ENCODE measurements around the gene KCNJ10.

DNA sequence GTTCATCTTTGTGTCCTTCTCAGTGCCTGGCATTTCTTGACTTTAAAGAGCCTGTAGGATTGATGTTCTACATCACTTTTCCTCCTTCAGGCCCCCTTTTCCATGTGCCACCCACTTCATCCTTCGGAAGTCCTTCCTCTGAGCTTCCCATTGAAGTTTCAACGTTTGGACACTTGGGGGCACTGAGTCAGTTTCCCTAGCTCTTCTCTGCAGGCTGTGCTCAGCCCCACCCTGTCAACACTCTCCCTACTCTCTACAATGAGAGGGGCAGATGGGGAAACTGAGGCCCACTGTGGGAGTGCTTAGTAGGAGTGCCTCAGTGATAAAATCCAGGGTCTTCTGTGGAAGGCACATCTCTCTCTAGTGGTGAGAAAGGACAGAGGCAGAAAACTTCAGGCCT is 11.9 kb downstream of the KCNJ10 start:
- TF ChIP-seq, protein P1, sequence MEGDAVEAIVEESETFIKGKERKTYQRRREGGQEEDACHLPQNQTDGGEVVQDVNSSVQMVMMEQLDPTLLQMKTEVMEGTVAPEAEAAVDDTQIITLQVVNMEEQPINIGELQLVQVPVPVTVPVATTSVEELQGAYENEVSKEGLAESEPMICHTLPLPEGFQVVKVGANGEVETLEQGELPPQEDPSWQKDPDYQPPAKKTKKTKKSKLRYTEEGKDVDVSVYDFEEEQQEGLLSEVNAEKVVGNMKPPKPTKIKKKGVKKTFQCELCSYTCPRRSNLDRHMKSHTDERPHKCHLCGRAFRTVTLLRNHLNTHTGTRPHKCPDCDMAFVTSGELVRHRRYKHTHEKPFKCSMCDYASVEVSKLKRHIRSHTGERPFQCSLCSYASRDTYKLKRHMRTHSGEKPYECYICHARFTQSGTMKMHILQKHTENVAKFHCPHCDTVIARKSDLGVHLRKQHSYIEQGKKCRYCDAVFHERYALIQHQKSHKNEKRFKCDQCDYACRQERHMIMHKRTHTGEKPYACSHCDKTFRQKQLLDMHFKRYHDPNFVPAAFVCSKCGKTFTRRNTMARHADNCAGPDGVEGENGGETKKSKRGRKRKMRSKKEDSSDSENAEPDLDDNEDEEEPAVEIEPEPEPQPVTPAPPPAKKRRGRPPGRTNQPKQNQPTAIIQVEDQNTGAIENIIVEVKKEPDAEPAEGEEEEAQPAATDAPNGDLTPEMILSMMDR (IDR thresholded peaks at IDR 0.05): peak; percentile 55
- TF ChIP-seq ZFX (IDR thresholded peaks at IDR 0.05; ENCODE audit: borderline replicate concordance): no peak

Measured in 22Rv1 (cell line).